Breast epithelium (tissue), 4 donors: ENCODE data around the gene SLC38A3. TPM values are rescaled to one million over a fixed set of nuclear protein-coding genes. Genes with fewer than 3 reads are reported as not detected.

Experiments used
- DNase-seq, 2 donors: peaks; one replicate each; pipeline ENCODE4 v3.0.0-alpha.2; 2019; ENCODE audit warnings: low spot score in 2 of 2
- H3K27ac ChIP-seq, 2 donors: fragments of 200-600 bp; sonication (generic) in 1 of 2; one replicate each; pipeline ENCODE4 v1.5.1; 2016 to 2019; ENCODE audit warnings: mild to moderate bottlenecking in 1 of 2
- H3K27me3 ChIP-seq, 2 donors: fragments of 200-600 bp; sonication (generic) in 1 of 2; one replicate each; pipeline versions ENCODE4 v1.5.1 to v1.6.0; 2017 to 2019; ENCODE audit warnings: control low read depth in 1 of 2, mild to moderate bottlenecking in 1 of 2
- H3K36me3 ChIP-seq: fragments of 200-600 bp; one replicate; pipeline ENCODE4 v1.5.1; 2019
- H3K4me1 ChIP-seq, 2 donors: fragments of 200-600 bp; sonication (generic); one replicate each; pipeline ENCODE4 v1.5.1; 2016 to 2019; ENCODE audit warnings: control low read depth in 1 of 2
- H3K4me3 ChIP-seq, 3 donors: fragments of 200-600 bp; sonication (generic); 1 replicate in 2 of 3; 2 replicates in 1 of 3; pipeline ENCODE4 v1.5.1; 2016 to 2019; ENCODE audit warnings: mild to moderate bottlenecking in 3 of 3, moderate library complexity in 2 of 3
- H3K9me3 ChIP-seq, 2 donors: fragments of 200-600 bp; sonication (generic) in 1 of 2; one replicate each; pipeline ENCODE4 v1.5.1; 2016 to 2019; ENCODE audit warnings: control low read depth in 1 of 2
- CTCF ChIP-seq, 3 donors: fragments of 450-650 bp; IDR thresholded peaks; one replicate each; pipeline ENCODE4 v1.5.1; 2016 to 2017; ENCODE audit warnings: antibody characterized with exemption in 3 of 3, mild to moderate bottlenecking in 3 of 3, moderate library complexity in 3 of 3
- POLR2A ChIP-seq: fragments of 450-650 bp; IDR thresholded peaks from one replicate; pipeline ENCODE4 v1.6.1; 2016; ENCODE audit warnings: antibody characterized with exemption, mild to moderate bottlenecking, moderate library complexity
- POLR2AphosphoS5 ChIP-seq, 3 donors: sonication (generic); formaldehyde crosslinking; IDR thresholded peaks; one replicate each; pipeline ENCODE4 v1.6.1; 2017; ENCODE audit warnings: antibody characterized with exemption in 3 of 3
- intact Hi-C: fragments of 100-400 bp; cut with DNase I; formaldehyde crosslinking; loops from one replicate; pipeline ENCODE4 v1.15.1; 2023; ENCODE audit warnings: low total_unique reads
- total RNA-seq, 3 donors: library from RNA; depleted of rRNA; stranded (reverse); fragments of >200 nt; gene quantifications; one replicate each; pipeline ENCODE4 v1.1.0, GENCODE V29; 2016

SLC38A3 gene
- total RNA-seq, 3 donors from 2014 or later: 0.98 to 2.5 TPM; not detected in 1

DNA sequence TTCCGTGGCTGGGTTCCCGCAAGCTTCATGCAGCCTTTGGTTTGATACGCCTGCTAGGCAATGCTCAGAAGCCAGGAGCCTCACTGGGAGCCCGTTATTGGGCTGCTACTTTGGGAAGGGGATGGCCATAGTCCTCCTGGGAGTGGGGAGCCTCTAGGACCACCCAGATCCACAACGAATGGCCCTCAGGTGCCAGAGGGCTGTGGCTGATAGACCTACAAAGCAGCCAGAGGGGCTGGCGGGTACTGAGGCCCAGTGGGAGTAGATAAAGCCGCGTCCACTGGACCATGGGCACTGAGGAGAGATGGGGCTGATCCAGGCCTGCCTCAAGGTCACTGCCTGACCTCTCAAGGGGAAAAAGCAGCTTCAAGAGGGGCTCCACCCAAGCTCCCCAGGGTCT, 12.9 kb upstream of the SLC38A3 start:
- no peak overlapping the region for H3K4me3 ChIP-seq
- no peak for DNase-seq
- no peaks in the 10 kb centered on the region for H3K36me3 ChIP-seq
- intact Hi-C loops: no loop called here
- H3K4me1 ChIP-seq: peaks cover 0 to 4% of the 10 kb centered on the region in 2 donors
- H3K27me3 ChIP-seq: peaks cover 14 to 30% of the 10 kb centered on the region in 2 donors
- H3K9me3 ChIP-seq: no peaks in the 10 kb centered on the region
- no peak overlapping the region for H3K27ac ChIP-seq
- no peak for TF ChIP-seq CTCF (IDR thresholded peaks at IDR 0.05)
- TF ChIP-seq POLR2A: no peak
- TF ChIP-seq POLR2AphosphoS5 (IDR thresholded peaks at IDR 0.05): no peak

DNA sequence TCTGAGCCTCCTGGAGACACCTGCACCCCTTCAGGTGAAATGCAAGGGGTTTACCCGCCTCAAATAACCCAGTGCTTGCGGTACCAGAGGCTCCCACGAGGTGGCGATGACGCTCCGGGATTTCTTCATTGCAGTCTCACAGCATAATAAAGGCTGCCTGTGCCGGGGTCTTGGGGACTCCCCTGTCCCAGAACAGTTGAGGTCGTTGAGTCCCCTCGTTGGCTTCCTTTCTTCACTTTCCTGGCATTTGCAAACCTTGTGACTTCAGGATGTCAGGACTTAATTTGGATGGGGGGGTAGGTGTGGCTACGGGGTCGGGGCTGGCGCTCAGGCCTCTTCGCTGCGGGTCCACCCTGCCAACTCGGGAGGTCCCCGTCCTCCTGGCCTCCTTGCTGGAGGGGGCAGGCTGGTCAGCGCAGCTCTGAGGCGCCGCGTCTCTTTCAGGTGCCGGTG, 12.4 kb upstream of the SLC38A3 start:
- Histone ChIP-seq H3K27ac (no peak overlapping the region), H3K27me3 (peaks cover 14 to 30% of the 10 kb centered on the region in 2 donors), H3K4me3 (peak overlapping the region in 1 of 3 donors; percentile 47), H3K36me3 (no peaks in the 10 kb centered on the region), H3K9me3 (no peaks in the 10 kb centered on the region), H3K4me1 (peaks cover 0 to 4% of the 10 kb centered on the region in 2 donors)
- peak; percentile 51 to 79 for DNase-seq
- intact Hi-C loops: loop anchor here (1.0 kb wide), 1 partner anchor 79 kb away; no protein-coding TSS in a partner anchor
- peak; percentile 84 to 94 (median 87) for TF ChIP-seq CTCF (IDR thresholded peaks at IDR 0.05)
- no peak for TF ChIP-seq POLR2AphosphoS5 (IDR thresholded peaks at IDR 0.05)

DNA sequence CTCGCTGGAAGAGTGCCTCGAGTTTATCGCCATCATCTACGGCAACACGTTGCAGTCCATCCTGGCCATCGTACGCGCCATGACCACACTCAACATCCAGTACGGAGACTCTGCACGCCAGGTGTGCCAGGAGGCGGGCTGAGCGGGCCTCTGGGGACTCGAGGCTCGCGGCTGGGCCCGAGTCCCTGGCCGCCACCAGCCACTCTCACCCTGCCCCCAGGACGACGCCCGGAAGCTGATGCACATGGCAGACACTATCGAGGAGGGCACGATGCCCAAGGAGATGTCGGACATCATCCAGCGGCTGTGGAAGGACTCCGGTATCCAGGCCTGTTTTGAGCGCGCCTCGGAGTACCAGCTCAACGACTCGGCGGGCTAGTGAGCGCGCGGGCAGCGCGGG, 11.8 kb upstream of the SLC38A3 start:
- Histone ChIP-seq H3K4me1 (peaks cover 0 to 4% of the 10 kb centered on the region in 2 donors), H3K4me3 (peak overlapping the region in 1 of 3 donors; percentile 47), H3K27me3 (peaks cover 14 to 30% of the 10 kb centered on the region in 2 donors), H3K9me3 (no peaks in the 10 kb centered on the region), H3K27ac (no peak overlapping the region), H3K36me3 (no peaks in the 10 kb centered on the region)
- intact Hi-C loops: loop anchor here (1.0 kb wide), 1 partner anchor 78 kb away; no protein-coding TSS in a partner anchor
- TF ChIP-seq CTCF (IDR thresholded peaks at IDR 0.05): no peak
- TF ChIP-seq POLR2A: no peak
- no peak for TF ChIP-seq POLR2AphosphoS5 (IDR thresholded peaks at IDR 0.05)
- no peak for DNase-seq

GRCh38 chr3:50193746-50194127, 11.3 kb upstream of the SLC38A3 start:
- Histone ChIP-seq H3K4me3 (peak overlapping the region in 2 of 3 donors; percentile 3 to 47), H3K36me3 (no peaks in the 10 kb centered on the region), H3K27ac (no peak overlapping the region), H3K27me3 (peaks cover 14 to 30% of the 10 kb centered on the region in 2 donors), H3K9me3 (no peaks in the 10 kb centered on the region), H3K4me1 (peaks cover 0 to 4% of the 10 kb centered on the region in 2 donors)
- no peak for TF ChIP-seq POLR2AphosphoS5 (IDR thresholded peaks at IDR 0.05)
- no peak for TF ChIP-seq CTCF (IDR thresholded peaks at IDR 0.05)
- TF ChIP-seq POLR2A: no peak
- intact Hi-C loops: loop anchor here (1.0 kb wide), 1 partner anchor 78 kb away; no protein-coding TSS in a partner anchor
- DNase-seq: no peak

DNA sequence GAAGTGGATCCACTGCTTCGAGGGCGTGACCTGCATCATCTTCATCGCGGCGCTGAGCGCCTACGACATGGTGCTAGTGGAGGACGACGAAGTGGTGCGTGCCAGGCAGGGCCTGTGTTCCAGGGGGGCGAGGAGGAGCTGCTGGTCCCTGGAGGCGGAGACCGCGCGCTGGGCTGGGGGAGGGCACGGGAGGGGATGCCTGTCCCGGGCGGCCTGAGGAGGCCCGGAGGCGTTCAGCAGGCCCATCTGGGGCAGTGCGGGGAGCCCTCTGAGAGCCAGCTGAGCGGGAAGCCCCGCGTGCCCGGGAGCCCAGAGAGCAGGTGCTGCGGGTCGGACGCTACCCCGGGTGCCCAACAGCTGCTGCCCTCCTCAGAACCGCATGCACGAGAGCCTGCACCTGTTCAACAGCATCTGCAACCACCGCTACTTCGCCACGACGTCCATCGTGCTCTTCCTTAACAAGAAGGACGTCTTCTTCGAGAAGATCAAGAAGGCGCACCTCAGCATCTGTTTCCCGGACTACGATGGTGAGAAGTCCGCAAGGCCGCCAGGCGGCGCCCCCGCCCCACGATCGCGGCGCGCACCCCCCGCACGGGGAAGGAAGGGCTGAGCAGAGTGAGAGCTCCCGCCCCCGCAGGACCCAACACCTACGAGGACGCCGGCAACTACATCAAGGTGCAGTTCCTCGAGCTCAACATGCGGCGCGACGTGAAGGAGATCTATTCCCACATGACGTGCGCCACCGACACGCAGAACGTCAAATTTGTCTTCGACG, 10.8 kb upstream of the SLC38A3 start:
- peaks cover 0 to 4% of the 10 kb centered on the region in 2 donors for H3K4me1 ChIP-seq
- no peak overlapping the region for H3K27ac ChIP-seq
- peaks cover 14 to 30% of the 10 kb centered on the region in 2 donors for H3K27me3 ChIP-seq
- H3K4me3 ChIP-seq: peak overlapping the region in 2 of 3 donors; percentile 3 to 47
- intact Hi-C loops: no loop called here
- no peaks in the 10 kb centered on the region for H3K9me3 ChIP-seq
- peak; percentile 53 to 70 for DNase-seq
- H3K36me3 ChIP-seq: no peaks in the 10 kb centered on the region
- no peak for TF ChIP-seq POLR2A
- TF ChIP-seq POLR2AphosphoS5 (IDR thresholded peaks at IDR 0.05): peak in 1 of 3 donors; percentile 27
- TF ChIP-seq CTCF (IDR thresholded peaks at IDR 0.05): peak; percentile 81 to 95 (median 84)
